Type B pancreatic cell (in vitro differentiated cells): ENCODE data around the gene SNCAIP. TPM values are rescaled to one million over a fixed set of nuclear protein-coding genes. Genes with fewer than 3 reads are reported as not detected.
A peak's percentile ranks its signal among the peaks of the same experiment; 100 is the strongest.

ENCODE experiments used
- DNase-seq: peaks from one replicate; pipeline ENCODE4 v3.0.0; 2021; ENCODE audit warnings: mixed read lengths; ENCODE audit not compliant: unreplicated experiment; ENCODE audit errors: extremely low spot score
- H3K27ac Mint-ChIP-seq: 2 replicates; pipeline ENCODE4 v1.8.0; 2021; ENCODE audit warnings: mild to moderate bottlenecking, mixed read lengths
- H3K27me3 Mint-ChIP-seq: 2 replicates; pipeline ENCODE4 v1.8.0; 2021; ENCODE audit warnings: mixed read lengths
- H3K36me3 Mint-ChIP-seq: 2 replicates; pipeline ENCODE4 v1.8.0; 2021; ENCODE audit warnings: mixed read lengths
- H3K4me1 Mint-ChIP-seq: one replicate; pipeline ENCODE4 v1.8.0; 2021; ENCODE audit warnings: mixed read lengths; ENCODE audit not compliant: unreplicated experiment
- H3K4me3 Mint-ChIP-seq: 2 replicates; pipeline ENCODE4 v1.8.0; 2021; ENCODE audit warnings: mild to moderate bottlenecking, mixed read lengths
- H3K9me3 Mint-ChIP-seq: 2 replicates; pipeline ENCODE4 v1.8.0; 2021; ENCODE audit warnings: mixed read lengths
- total RNA-seq: library from RNA; stranded (reverse); gene quantifications from 2 replicates; pipeline ENCODE4 v1.2.1, GENCODE V29; 2021; ENCODE audit warnings: low replicate concordance
- TF ChIP-seq, protein P1 (sequence below): fragments of 200-600 bp; sonication (generic); conservative IDR thresholded peaks from 2 replicates; pipeline ENCODE4 v1.5.0; 2021; ENCODE audit warnings: antibody characterized with exemption, mild to moderate bottlenecking

Gene SNCAIP
- total RNA-seq, 1 donor from 2014 or later, result 31.6 TPM

DNA sequence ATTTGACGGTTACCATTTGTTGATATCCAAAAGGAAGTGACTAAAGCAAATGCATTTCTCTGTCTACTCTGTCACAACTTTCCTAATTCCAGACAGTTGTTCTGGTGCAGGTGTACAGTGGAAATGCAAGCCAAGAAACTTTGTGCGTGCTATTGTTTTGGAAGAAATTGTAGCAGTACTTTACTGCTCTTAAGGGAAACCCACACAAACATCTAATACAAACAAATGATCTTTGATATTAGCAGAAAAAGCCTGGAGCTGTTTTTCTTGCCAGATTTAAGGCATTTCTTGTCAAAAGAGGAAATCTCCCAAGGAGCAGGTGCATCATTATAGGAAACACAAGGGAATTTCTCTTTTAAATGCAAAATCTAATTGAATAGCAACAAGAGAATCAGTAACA, 2.0 kb downstream of the SNCAIP start:
- no peak for DNase-seq
- H3K27ac Mint-ChIP-seq, result no peak overlapping the region
- TF ChIP-seq, protein P1, sequence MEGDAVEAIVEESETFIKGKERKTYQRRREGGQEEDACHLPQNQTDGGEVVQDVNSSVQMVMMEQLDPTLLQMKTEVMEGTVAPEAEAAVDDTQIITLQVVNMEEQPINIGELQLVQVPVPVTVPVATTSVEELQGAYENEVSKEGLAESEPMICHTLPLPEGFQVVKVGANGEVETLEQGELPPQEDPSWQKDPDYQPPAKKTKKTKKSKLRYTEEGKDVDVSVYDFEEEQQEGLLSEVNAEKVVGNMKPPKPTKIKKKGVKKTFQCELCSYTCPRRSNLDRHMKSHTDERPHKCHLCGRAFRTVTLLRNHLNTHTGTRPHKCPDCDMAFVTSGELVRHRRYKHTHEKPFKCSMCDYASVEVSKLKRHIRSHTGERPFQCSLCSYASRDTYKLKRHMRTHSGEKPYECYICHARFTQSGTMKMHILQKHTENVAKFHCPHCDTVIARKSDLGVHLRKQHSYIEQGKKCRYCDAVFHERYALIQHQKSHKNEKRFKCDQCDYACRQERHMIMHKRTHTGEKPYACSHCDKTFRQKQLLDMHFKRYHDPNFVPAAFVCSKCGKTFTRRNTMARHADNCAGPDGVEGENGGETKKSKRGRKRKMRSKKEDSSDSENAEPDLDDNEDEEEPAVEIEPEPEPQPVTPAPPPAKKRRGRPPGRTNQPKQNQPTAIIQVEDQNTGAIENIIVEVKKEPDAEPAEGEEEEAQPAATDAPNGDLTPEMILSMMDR, result no peak

DNA sequence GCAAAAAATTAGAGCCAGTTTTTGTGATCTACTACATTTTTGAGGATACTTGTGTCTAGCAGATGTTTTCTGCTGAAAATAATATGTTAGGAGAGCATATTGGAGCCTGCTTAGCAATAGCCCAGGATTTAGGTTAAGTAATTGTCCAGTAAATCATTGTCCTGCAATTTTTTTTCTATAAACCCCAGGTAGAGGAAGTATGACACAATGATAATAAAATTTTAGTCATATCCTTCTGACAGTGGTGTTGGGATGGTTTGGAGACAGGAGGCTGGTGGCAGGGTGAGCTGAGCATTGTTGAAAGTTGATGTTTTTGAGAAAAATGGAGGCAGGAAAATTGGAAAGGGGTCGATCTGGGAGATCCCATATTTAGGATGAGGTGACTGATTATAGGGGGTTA, 3.5 kb downstream of the SNCAIP start:
- TF ChIP-seq, protein P1, result no peak
- Mint-ChIP-seq H3K4me3 (no peak overlapping the region), H3K9me3 (no peaks in the 10 kb centered on the region), H3K4me1 (peaks cover 24% of the 10 kb centered on the region), H3K27ac (no peak overlapping the region), H3K36me3 (peaks cover 8% of the 10 kb centered on the region), H3K27me3 (peaks cover 38% of the 10 kb centered on the region)
- DNase-seq, result no peak

More for the DNA sequence above, 2.0 kb downstream of the SNCAIP start:
- H3K4me3 Mint-ChIP-seq, result peak overlapping the region; percentile 97
- H3K27me3 Mint-ChIP-seq, result peaks cover 48% of the 10 kb centered on the region
- H3K9me3 Mint-ChIP-seq, result no peaks in the 10 kb centered on the region
- H3K36me3 Mint-ChIP-seq, result peaks cover 8% of the 10 kb centered on the region
- peaks cover 24% of the 10 kb centered on the region for H3K4me1 Mint-ChIP-seq

DNA sequence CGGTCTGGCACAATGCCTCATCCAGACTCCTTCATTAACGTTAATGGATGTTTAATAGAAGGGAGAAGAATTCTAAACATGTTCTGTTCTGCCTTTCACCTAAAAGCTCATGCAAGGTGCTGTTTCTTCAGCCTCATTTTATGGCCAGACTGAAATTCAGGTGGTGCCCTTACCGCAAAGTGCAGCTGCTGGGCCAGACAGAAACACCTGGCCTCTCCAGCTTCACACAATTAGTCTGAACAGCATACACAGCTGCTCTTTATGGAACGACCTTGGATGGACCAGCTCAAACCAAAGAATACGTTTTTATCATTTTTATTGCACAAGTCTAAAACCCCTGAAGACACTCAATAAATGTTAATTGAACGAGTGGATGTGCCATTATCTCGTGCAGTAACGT, 4.6 kb downstream of the SNCAIP start:
- Mint-ChIP-seq H3K27me3 (peaks cover 34% of the 10 kb centered on the region), H3K27ac (no peak overlapping the region), H3K4me3 (no peak overlapping the region), H3K36me3 (peaks cover 8% of the 10 kb centered on the region), H3K4me1 (peaks cover 20% of the 10 kb centered on the region), H3K9me3 (no peaks in the 10 kb centered on the region)
- DNase-seq, result no peak
- TF ChIP-seq, protein P1, result no peak

DNA sequence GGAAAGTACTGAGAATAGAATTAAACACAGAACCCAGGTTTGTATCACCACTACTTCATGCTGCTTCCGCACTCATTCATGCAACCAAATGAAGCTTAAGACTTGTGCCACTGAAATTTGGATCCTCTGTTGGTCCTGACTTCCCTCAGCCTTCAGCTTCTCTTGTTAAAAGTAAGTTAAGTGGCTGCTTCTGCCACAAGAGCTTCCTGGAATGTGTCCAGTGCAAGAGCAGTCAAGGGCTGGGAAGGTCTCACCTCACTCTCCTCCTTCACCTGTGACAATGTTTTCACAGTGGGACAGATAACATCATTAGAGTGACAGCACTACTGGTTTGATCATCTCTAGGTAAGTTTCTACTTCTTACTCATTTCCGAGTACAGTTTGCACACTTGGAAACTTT, 7.9 kb downstream of the SNCAIP start:
- Mint-ChIP-seq H3K4me3 (no peak overlapping the region), H3K9me3 (no peaks in the 10 kb centered on the region), H3K36me3 (peaks cover 8% of the 10 kb centered on the region), H3K27me3 (peaks cover 15% of the 10 kb centered on the region), H3K27ac (no peak overlapping the region), H3K4me1 (peaks cover 30% of the 10 kb centered on the region)
- DNase-seq, result no peak
- TF ChIP-seq, protein P1, result no peak

DNA sequence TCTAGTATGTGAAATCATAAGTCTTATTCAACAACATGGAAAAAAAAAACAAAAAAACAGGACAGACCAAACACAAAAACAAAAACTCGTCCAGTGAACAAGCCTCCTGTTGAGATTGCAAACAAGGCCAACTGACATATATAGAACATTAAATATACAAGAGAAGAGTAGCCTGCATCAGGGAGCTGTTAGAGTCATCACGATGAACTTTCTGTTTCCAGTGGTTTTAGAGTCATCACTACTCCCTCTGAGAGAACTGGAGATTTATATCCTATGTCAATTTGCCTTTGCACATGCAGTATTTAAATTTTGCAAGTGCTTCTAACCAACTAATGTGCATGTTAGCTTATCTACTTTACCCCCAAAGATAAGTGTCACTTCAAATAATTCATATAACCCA, 9.9 kb downstream of the SNCAIP start:
- Mint-ChIP-seq H3K27me3 (peaks cover 15% of the 10 kb centered on the region), H3K27ac (peak overlapping the region; percentile 27)

More for the DNA sequence above, 9.9 kb downstream of the SNCAIP start:
- H3K9me3 Mint-ChIP-seq, result no peaks in the 10 kb centered on the region
- H3K4me1 Mint-ChIP-seq, result peaks cover 35% of the 10 kb centered on the region
- H3K4me3 Mint-ChIP-seq, result no peak overlapping the region
- TF ChIP-seq, protein P1, result no peak
- H3K36me3 Mint-ChIP-seq, result peaks cover 10% of the 10 kb centered on the region
- no peak for DNase-seq
